IMR-90 (cell line): Measurements from ENCODE around the gene ACTR2. TPM values are rescaled to one million over a fixed set of nuclear protein-coding genes. Genes with fewer than 3 reads are reported as not detected.

Source experiments
- ATAC-seq: fragments of 200-7000 bp; cut with Tn5 transposase; 2 replicates; pipeline ENCODE4 v1.9.1; 2020; ENCODE audit warnings: low read depth, mild to moderate bottlenecking, moderate library complexity
- BruUV-seq: library from RNA; stranded (reverse); fragments of 400-500 nt; replicated peaks from 2 replicates; lab custom pipeline; 2021; lab: Mats Ljungman, UMichigan
- CTCF ChIA-PET: fragments of 300-600 bp; formaldehyde crosslinking; extraction: SDS; loops from one replicate; lab custom pipeline; 2021; ENCODE audit warnings: antibody characterized with exemption; lab: Yijun Ruan, JAX
- POLR2A ChIA-PET: fragments of 300-600 bp; sonication (Branson Sonifier 250); formaldehyde crosslinking; loops from one replicate; lab custom pipeline; 2022; ENCODE audit warnings: antibody characterized with exemption; ENCODE audit not compliant: unreplicated experiment; lab: Charles Lee
- DNase-seq: peaks from one replicate; pipeline ENCODE4 v3.0.0; 2013
- H2AFZ ChIP-seq: replicated peaks from 2 replicates; pipeline ENCODE3; 2013; ENCODE audit warnings: low read length, mild to moderate bottlenecking; ENCODE audit not compliant: poor library complexity
- H2AK5ac ChIP-seq: 2 replicates; pipeline ENCODE4 v1.6.1; 2013; ENCODE audit warnings: low read depth, low read length, inconsistent platforms
- H2AK9ac ChIP-seq: replicated peaks from 2 replicates; pipeline ENCODE3; 2013; ENCODE audit warnings: mild to moderate bottlenecking, low read depth, low read length, moderate library complexity; ENCODE audit not compliant: poor library complexity
- H2BK120ac ChIP-seq: 2 replicates; pipeline ENCODE4 v1.6.1; 2013; ENCODE audit warnings: low read depth, low read length, inconsistent platforms
- H2BK15ac ChIP-seq: 3 replicates; pipeline ENCODE4 v1.6.1; 2013; ENCODE audit warnings: low read depth, low read length, inconsistent platforms
- H2BK20ac ChIP-seq: 2 replicates; pipeline ENCODE4 v1.6.1; 2013; ENCODE audit warnings: low read depth, mild to moderate bottlenecking, inconsistent platforms, low read length, moderate library complexity
- H2BK5ac ChIP-seq: 2 replicates; pipeline ENCODE4 v1.6.1; 2013; ENCODE audit warnings: mild to moderate bottlenecking, low read depth, low read length, inconsistent platforms; ENCODE audit not compliant: poor library complexity, severe bottlenecking
- H3K14ac ChIP-seq: replicated peaks from 2 replicates; pipeline ENCODE4 v1.6.1; 2013; ENCODE audit warnings: low read depth, low read length, inconsistent platforms
- H3K18ac ChIP-seq: 2 replicates; pipeline ENCODE4 v1.6.1; 2013; ENCODE audit warnings: low read depth, low read length, control low read depth
- H3K23ac ChIP-seq: 2 replicates; pipeline ENCODE4 v1.6.1; 2013; ENCODE audit warnings: low read depth, low read length, inconsistent platforms
- H3K27ac ChIP-seq: 2 replicates; pipeline ENCODE4 v1.5.1; 2013; ENCODE audit warnings: mild to moderate bottlenecking, control low read depth, low read length; ENCODE audit not compliant: insufficient read depth
- H3K27me3 ChIP-seq: 2 replicates; pipeline ENCODE4 v1.6.1; 2013; ENCODE audit warnings: low read length; ENCODE audit not compliant: control insufficient read depth, insufficient read depth
- H3K36me3 ChIP-seq: 2 replicates; pipeline ENCODE4 v1.6.1; 2013; ENCODE audit warnings: low read length, mixed read lengths; ENCODE audit not compliant: control insufficient read depth, insufficient read depth
- H3K4ac ChIP-seq: 2 replicates; pipeline ENCODE4 v1.6.1; 2013; ENCODE audit warnings: low read depth, low read length, inconsistent platforms
- H3K4me1 ChIP-seq: 2 replicates; pipeline ENCODE4 v1.6.1; 2013; ENCODE audit warnings: low read length, mixed read lengths; ENCODE audit not compliant: control insufficient read depth, insufficient read depth
- H3K4me2 ChIP-seq: 2 replicates; pipeline ENCODE4 v1.6.1; 2013; ENCODE audit warnings: low read depth, mild to moderate bottlenecking, control low read depth, low read length, moderate library complexity
- H3K4me3 ChIP-seq: 2 replicates; pipeline ENCODE4 v1.5.1; 2013; ENCODE audit warnings: low read depth, mild to moderate bottlenecking, control low read depth, low read length, moderate library complexity; ENCODE audit not compliant: insufficient read depth
- H3K56ac ChIP-seq: 2 replicates; pipeline ENCODE4 v1.6.1; 2013; ENCODE audit warnings: low read length, inconsistent platforms; ENCODE audit not compliant: insufficient read depth; ENCODE audit errors: extremely low read depth
- H3K79me1 ChIP-seq, 2 experiments: 2 replicates each; pipeline ENCODE4 v1.6.1; 2013; ENCODE audit warnings: low read length in 2 of 2, inconsistent platforms in 1 of 2, low read depth in 1 of 2
- H3K9ac ChIP-seq: 2 replicates; pipeline ENCODE4 v1.6.1; 2013; ENCODE audit warnings: low read depth, low read length, control low read depth
- H3K9me1 ChIP-seq: 2 replicates; pipeline ENCODE4 v1.6.1; 2013; ENCODE audit warnings: low read length, inconsistent platforms; ENCODE audit not compliant: insufficient read depth
- H3K9me3 ChIP-seq: 2 replicates; pipeline ENCODE4 v1.6.1; 2013; ENCODE audit warnings: low read length; ENCODE audit not compliant: control insufficient read depth, insufficient read depth
- H4K20me1 ChIP-seq: 2 replicates; pipeline ENCODE4 v1.6.1; 2013; ENCODE audit warnings: low read length, inconsistent platforms; ENCODE audit not compliant: insufficient read depth
- H4K5ac ChIP-seq: 2 replicates; pipeline ENCODE4 v1.6.1; 2013; ENCODE audit warnings: mild to moderate bottlenecking, low read depth, low read length, control low read depth
- H4K8ac ChIP-seq, 2 experiments: 2 replicates each; pipeline ENCODE4 v1.6.1; 2013; ENCODE audit warnings: low read depth in 2 of 2, low read length in 2 of 2, control low read depth in 1 of 2, inconsistent platforms in 1 of 2
- H4K91ac ChIP-seq: 2 replicates; pipeline ENCODE4 v1.6.1; 2013; ENCODE audit warnings: low read depth, low read length, inconsistent platforms; ENCODE audit not compliant: insufficient read depth
- BHLHE40 ChIP-seq: fragments of 150-350 bp; IDR thresholded peaks from 2 replicates; pipeline ENCODE4 v1.6.1; 2016; ENCODE audit warnings: mild to moderate bottlenecking, low read depth, low read length
- CEBPB ChIP-seq: IDR thresholded peaks from 2 replicates; pipeline ENCODE4 v1.6.1; 2012; ENCODE audit warnings: low read depth, low read length, improper control_type of control experiment
- CHD1 ChIP-seq: IDR thresholded peaks from 2 replicates; pipeline ENCODE4 v1.6.1; 2012; ENCODE audit warnings: low read depth, low read length, improper control_type of control experiment
- FOS ChIP-seq: fragments of 150-350 bp; IDR thresholded peaks from 2 replicates; pipeline ENCODE4 v1.6.1; 2016; ENCODE audit warnings: low read depth, low read length
- MAFK ChIP-seq: IDR thresholded peaks from 2 replicates; pipeline ENCODE4 v1.6.1; 2012; ENCODE audit warnings: low read depth, low read length, improper control_type of control experiment
- MAZ ChIP-seq: IDR thresholded peaks from 2 replicates; pipeline ENCODE4 v1.6.1; 2012; ENCODE audit warnings: low read depth, mild to moderate bottlenecking, low read length, improper control_type of control experiment, moderate library complexity, borderline replicate concordance
- MXI1 ChIP-seq: IDR thresholded peaks from 2 replicates; pipeline ENCODE4 v1.6.1; 2012; ENCODE audit warnings: low read depth, mild to moderate bottlenecking, low read length, moderate library complexity, borderline replicate concordance
- NFE2L2 ChIP-seq: fragments of 150-350 bp; IDR thresholded peaks from 2 replicates; pipeline ENCODE4 v1.6.1; 2016; ENCODE audit warnings: low read depth, mild to moderate bottlenecking, low read length
- POLR2A ChIP-seq: IDR thresholded peaks from 2 replicates; pipeline ENCODE4 v1.6.1; 2012; ENCODE audit warnings: mild to moderate bottlenecking, low read depth, low read length
- RAD21 ChIP-seq: IDR thresholded peaks from 2 replicates; pipeline ENCODE4 v1.6.1; 2012; ENCODE audit warnings: low read length, improper control_type of control experiment
- RCOR1 ChIP-seq: IDR thresholded peaks from 2 replicates; pipeline ENCODE4 v1.6.1; 2012; ENCODE audit warnings: mild to moderate bottlenecking, low read length, improper control_type of control experiment; ENCODE audit not compliant: insufficient replicate concordance
- RFX5 ChIP-seq: IDR thresholded peaks from 2 replicates; pipeline ENCODE4 v1.8.0; 2012; ENCODE audit warnings: low read depth, mild to moderate bottlenecking, low read length, moderate library complexity
- SMC3 ChIP-seq: fragments of 150-350 bp; IDR thresholded peaks from 2 replicates; pipeline ENCODE4 v1.6.1; 2016; ENCODE audit warnings: low read depth, mild to moderate bottlenecking, antibody characterized with exemption, low read length, moderate library complexity
- WGBS, 2 experiments: methylation state at CpG; one replicate each; pipeline versions ENCODE4 v1.1.5 to v1.1.7; 2013; ENCODE audit warnings: missing lambda C conversion rate in 2 of 2; ENCODE audit not compliant: insufficient read length in 1 of 2; ENCODE audit errors: extremely low coverage in 2 of 2; 5-methylcytosine and 5-hydroxymethylcytosine counted together
- dilution Hi-C: fragments of 300-500 bp; cut with HindIII; formaldehyde crosslinking; loops from one replicate; pipeline ENCODE4 v1.14.3; 2018; ENCODE audit warnings: low sequenced_read_pairs; ENCODE audit not compliant: unreplicated experiment
- in situ Hi-C: fragments of 300-500 bp; cut with MboI; formaldehyde crosslinking; loops from 3 replicates; pipeline ENCODE4 v1.14.3; 2019; ENCODE audit warnings: low sequenced_read_pairs, inconsistent platforms, mixed read lengths
- intact Hi-C: fragments of 100-400 bp; cut with micrococcal nuclease; formaldehyde crosslinking; loops from 2 replicates; pipeline ENCODE4 v1.10.0; 2022
- polyA plus RNA-seq, 3 experiments: library from polyadenylated mRNA; depleted of rRNA; stranded (reverse); fragments of >200 nt; gene quantifications; 2 replicates each; pipeline ENCODE4 v1.2.3, GENCODE V29; 2012; ENCODE audit warnings: low replicate concordance in 1 of 3
- total RNA-seq: library from RNA; depleted of rRNA; stranded (reverse); fragments of >200 nt; gene quantifications from 2 replicates; pipeline ENCODE4 v1.2.3, GENCODE V29; 2012
- TF ChIP-seq, protein P1 (sequence below): conservative IDR thresholded peaks from 2 replicates; pipeline ENCODE4 v1.5.1; 2012; ENCODE audit warnings: mild to moderate bottlenecking, low read depth, low read length, improper control_type of control experiment
- TF ChIP-seq, protein P2 (sequence below): fragments of 150-350 bp; IDR thresholded peaks from 2 replicates; pipeline ENCODE4 v1.6.1; 2016; ENCODE audit warnings: low read depth, mild to moderate bottlenecking, low read length, moderate library complexity, borderline replicate concordance
- TF ChIP-seq, protein P3 (sequence below): fragments of 150-350 bp; IDR thresholded peaks from 2 replicates; pipeline ENCODE4 v1.6.1; 2017; ENCODE audit warnings: mild to moderate bottlenecking, antibody characterized with exemption, low read length, low read depth

The ACTR2 gene
- total and polyA plus RNA-seq, 2 of the 4 experiments (the other 2 are of a cell fraction), result 141 to 205 TPM

GRCh38 chr2:65263262-65263661 lies 35.6 kb downstream of the ACTR2 start:
- Histone ChIP-seq H3K79me1 (peaks cover 30 to 61% of the 10 kb centered on the region in 2 experiments), H4K5ac (no peak overlapping the region), H3K4ac (no peak overlapping the region), H3K27ac (no peak overlapping the region), H3K27me3 (no peaks in the 10 kb centered on the region), H3K56ac (no peak overlapping the region), H2BK20ac (no peak overlapping the region), H3K4me2 (no peak overlapping the region), H2BK5ac (no peak overlapping the region), H4K91ac (no peak overlapping the region), H2BK15ac (no peak overlapping the region), H4K8ac (no peak overlapping the region), H3K9ac (no peak overlapping the region), H3K18ac (no peak overlapping the region), H2BK120ac (no peak overlapping the region), H3K36me3 (peaks cover 27% of the 10 kb centered on the region), H3K9me1 (peaks cover 11% of the 10 kb centered on the region; the same call in 1 of the 2 replicates), H3K9me3 (no peaks in the 10 kb centered on the region), H3K14ac (no peak overlapping the region), H3K4me3 (no peak overlapping the region), H2AK9ac (no peak overlapping the region), H2AFZ (no peak overlapping the region), H3K4me1 (peaks cover 8% of the 10 kb centered on the region), H2AK5ac (no peak overlapping the region), H3K23ac (no peak overlapping the region), H4K20me1 (peaks cover 66% of the 10 kb centered on the region)
- ATAC-seq (no peak), DNase-seq (peak; percentile 32)
- no TSS peak for BruUV-seq
- intact Hi-C loops, result no loop called here
- CTCF ChIA-PET, result interaction anchor here (0.5 kb wide), 1 partner anchor 13 kb away, joined by 3 read pairs; no protein-coding TSS in a partner anchor
- TF ChIP-seq, protein P1, sequence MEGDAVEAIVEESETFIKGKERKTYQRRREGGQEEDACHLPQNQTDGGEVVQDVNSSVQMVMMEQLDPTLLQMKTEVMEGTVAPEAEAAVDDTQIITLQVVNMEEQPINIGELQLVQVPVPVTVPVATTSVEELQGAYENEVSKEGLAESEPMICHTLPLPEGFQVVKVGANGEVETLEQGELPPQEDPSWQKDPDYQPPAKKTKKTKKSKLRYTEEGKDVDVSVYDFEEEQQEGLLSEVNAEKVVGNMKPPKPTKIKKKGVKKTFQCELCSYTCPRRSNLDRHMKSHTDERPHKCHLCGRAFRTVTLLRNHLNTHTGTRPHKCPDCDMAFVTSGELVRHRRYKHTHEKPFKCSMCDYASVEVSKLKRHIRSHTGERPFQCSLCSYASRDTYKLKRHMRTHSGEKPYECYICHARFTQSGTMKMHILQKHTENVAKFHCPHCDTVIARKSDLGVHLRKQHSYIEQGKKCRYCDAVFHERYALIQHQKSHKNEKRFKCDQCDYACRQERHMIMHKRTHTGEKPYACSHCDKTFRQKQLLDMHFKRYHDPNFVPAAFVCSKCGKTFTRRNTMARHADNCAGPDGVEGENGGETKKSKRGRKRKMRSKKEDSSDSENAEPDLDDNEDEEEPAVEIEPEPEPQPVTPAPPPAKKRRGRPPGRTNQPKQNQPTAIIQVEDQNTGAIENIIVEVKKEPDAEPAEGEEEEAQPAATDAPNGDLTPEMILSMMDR, result no peak
- TF ChIP-seq RAD21, result no peak
- no peak for TF ChIP-seq FOS
- TF ChIP-seq MXI1, result no peak
- no peak for TF ChIP-seq MAFK
- no peak for TF ChIP-seq CHD1
- no peak for TF ChIP-seq NFE2L2
- no peak for TF ChIP-seq RCOR1
- TF ChIP-seq, protein P2, sequence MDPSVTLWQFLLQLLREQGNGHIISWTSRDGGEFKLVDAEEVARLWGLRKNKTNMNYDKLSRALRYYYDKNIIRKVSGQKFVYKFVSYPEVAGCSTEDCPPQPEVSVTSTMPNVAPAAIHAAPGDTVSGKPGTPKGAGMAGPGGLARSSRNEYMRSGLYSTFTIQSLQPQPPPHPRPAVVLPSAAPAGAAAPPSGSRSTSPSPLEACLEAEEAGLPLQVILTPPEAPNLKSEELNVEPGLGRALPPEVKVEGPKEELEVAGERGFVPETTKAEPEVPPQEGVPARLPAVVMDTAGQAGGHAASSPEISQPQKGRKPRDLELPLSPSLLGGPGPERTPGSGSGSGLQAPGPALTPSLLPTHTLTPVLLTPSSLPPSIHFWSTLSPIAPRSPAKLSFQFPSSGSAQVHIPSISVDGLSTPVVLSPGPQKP, result no peak
- TF ChIP-seq, protein P3, sequence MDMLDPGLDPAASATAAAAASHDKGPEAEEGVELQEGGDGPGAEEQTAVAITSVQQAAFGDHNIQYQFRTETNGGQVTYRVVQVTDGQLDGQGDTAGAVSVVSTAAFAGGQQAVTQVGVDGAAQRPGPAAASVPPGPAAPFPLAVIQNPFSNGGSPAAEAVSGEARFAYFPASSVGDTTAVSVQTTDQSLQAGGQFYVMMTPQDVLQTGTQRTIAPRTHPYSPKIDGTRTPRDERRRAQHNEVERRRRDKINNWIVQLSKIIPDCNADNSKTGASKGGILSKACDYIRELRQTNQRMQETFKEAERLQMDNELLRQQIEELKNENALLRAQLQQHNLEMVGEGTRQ, result no peak
- TF ChIP-seq POLR2A, result no peak
- no peak for TF ChIP-seq SMC3
- no peak for TF ChIP-seq CEBPB
- no peak for TF ChIP-seq BHLHE40
- TF ChIP-seq MAZ, result no peak
- no peak for TF ChIP-seq RFX5
- POLR2A ChIA-PET, result no interaction called here
- dilution Hi-C loops, result no loop called here
- in situ Hi-C loops, result no loop called here
- WGBS, 2 experiments, result no CpG with 5 or more reads among the region's 1 CpG
